GM18511 (cell line): ENCODE results near the gene DAGLB.
"Not testable (repeated sequence)": the region's sequence is repeated elsewhere in the genome, so short reads cannot be mapped to it uniquely, and the experiment has no call there.

Experiments
- ATAC-seq: cut with Tn5 transposase; IDR thresholded peaks from one replicate; pipeline ENCODE4 v1.9.1; 2021; ENCODE audit warnings: mild to moderate bottlenecking, moderate library complexity; ENCODE audit not compliant: unreplicated experiment

The DAGLB gene

GRCh38 chr7:6447581-6448199, at the start of gene DAGLB:
TSS of gene DAGLB (minus strand) at chr7:6447954. CDS start at chr7:6447842, 112 bp downstream.
- ATAC-seq = peak; percentile 83

- no peak for ATAC-seq
Measured at GRCh38 chr7:6497637-6497905, 49.8 kb upstream of the DAGLB start.

- ATAC-seq = no peak
Measured at GRCh38 chr7:6496842-6497636, 49.3 kb upstream of the DAGLB start.

- no peak for ATAC-seq
Measured at GRCh38 chr7:6495597-6496262, 48.0 kb upstream of the DAGLB start.

- ATAC-seq = no peak
Measured at GRCh38 chr7:6494365-6494764, 46.6 kb upstream of the DAGLB start.

- ATAC-seq = no peak
Measured at GRCh38 chr7:6491194-6491593, 43.4 kb upstream of the DAGLB start.

- no peak for ATAC-seq
Measured at GRCh38 chr7:6489612-6490011, 41.9 kb upstream of the DAGLB start.

GRCh38 chr7:6487184-6487545, 39.4 kb upstream of the DAGLB start:
- ATAC-seq = no peak

- ATAC-seq = no peak
Measured at GRCh38 chr7:6486438-6487183, 38.9 kb upstream of the DAGLB start.

GRCh38 chr7:6482743-6483119, 35.0 kb upstream of the DAGLB start:
- no peak for ATAC-seq

- no peak for ATAC-seq
Measured at GRCh38 chr7:6482307-6482706, 34.6 kb upstream of the DAGLB start.

GRCh38 chr7:6481445-6481844, 33.7 kb upstream of the DAGLB start:
- no peak for ATAC-seq

GRCh38 chr7:6480323-6480660, 32.5 kb upstream of the DAGLB start:
- no peak for ATAC-seq

- ATAC-seq = no peak
Measured at GRCh38 chr7:6479067-6479466, 31.3 kb upstream of the DAGLB start.

GRCh38 chr7:6478186-6478585, 30.4 kb upstream of the DAGLB start:
- ATAC-seq = no peak

GRCh38 chr7:6477318-6477660, 29.5 kb upstream of the DAGLB start:
- no peak for ATAC-seq

GRCh38 chr7:6476596-6477317, 29.0 kb upstream of the DAGLB start:
- no peak for ATAC-seq

- no peak for ATAC-seq
Measured at GRCh38 chr7:6475433-6476186, 27.9 kb upstream of the DAGLB start.

- no peak for ATAC-seq
Measured at GRCh38 chr7:6465862-6466261, 18.1 kb upstream of the DAGLB start.

GRCh38 chr7:6463609-6464008, 15.9 kb upstream of the DAGLB start:
- ATAC-seq = not testable (repeated sequence)
